Esophagus muscularis mucosa (tissue), 4 donors: Measurements from ENCODE around the gene CHRNA4. TPM values are rescaled to one million over a fixed set of nuclear protein-coding genes. Genes with fewer than 3 reads are reported as not detected.
"Not testable (repeated sequence)": the region's sequence is repeated elsewhere in the genome, so short reads cannot be mapped to it uniquely, and the experiment has no call there.

Source experiments
- DNase-seq: peaks from one replicate; pipeline ENCODE4 v3.0.0-alpha.2; 2017; ENCODE audit errors: extremely low spot score
- H3K27ac ChIP-seq, 4 donors: fragments of 200-600 bp; sonication (generic); replicated peaks in 1 of 4; 1 replicate in 3 of 4; 2 replicates in 1 of 4; pipeline ENCODE4 v1.5.1; 2016 to 2019; ENCODE audit warnings: mild to moderate bottlenecking in 1 of 4
- H3K27me3 ChIP-seq, 4 donors: fragments of 200-600 bp; sonication (generic); one replicate each; pipeline versions ENCODE4 v1.5.1 to v1.6.0; 2016 to 2019
- H3K36me3 ChIP-seq, 4 donors: fragments of 200-600 bp; sonication (generic); one replicate each; pipeline ENCODE4 v1.5.1; 2016 to 2019
- H3K4me1 ChIP-seq, 4 donors: fragments of 200-600 bp; sonication (generic); one replicate each; pipeline ENCODE4 v1.5.1; 2016 to 2019
- H3K4me3 ChIP-seq, 4 donors: fragments of 200-600 bp; sonication (generic); 1 replicate in 2 of 4; 2 replicates in 2 of 4; pipeline ENCODE4 v1.5.1; 2016 to 2019; ENCODE audit warnings: mild to moderate bottlenecking in 4 of 4, moderate library complexity in 1 of 4
- H3K9me3 ChIP-seq, 4 donors: fragments of 200-600 bp; sonication (generic); 1 replicate in 3 of 4; 2 replicates in 1 of 4; pipeline ENCODE4 v1.5.1; 2016 to 2019
- CTCF ChIP-seq, 3 experiments: fragments of 200-600 bp in 2 of 3; fragments of 450-650 bp in 1 of 3; sonication (generic) in 2 of 3; IDR thresholded peaks; one replicate each; pipeline ENCODE4 v1.5.1; 2017 to 2019; ENCODE audit warnings: antibody characterized with exemption in 3 of 3, mild to moderate bottlenecking in 2 of 3, moderate library complexity in 1 of 3
- EP300 ChIP-seq: sonication (generic); formaldehyde crosslinking; IDR thresholded peaks from one replicate; pipeline ENCODE4 v1.6.1; 2017; ENCODE audit warnings: antibody characterized with exemption
- POLR2A ChIP-seq: fragments of 450-650 bp; IDR thresholded peaks from one replicate; pipeline ENCODE4 v1.6.1; 2017; ENCODE audit warnings: antibody characterized with exemption, moderate library complexity, mild to moderate bottlenecking, low read depth
- POLR2AphosphoS5 ChIP-seq, 2 donors: sonication (generic); formaldehyde crosslinking; IDR thresholded peaks; one replicate each; pipeline ENCODE4 v1.6.1; 2017; ENCODE audit warnings: antibody characterized with exemption in 2 of 2
- WGBS: methylation state at CpG from one replicate; pipeline ENCODE4 v1.1.5; 2018; 5-methylcytosine and 5-hydroxymethylcytosine counted together
- intact Hi-C: fragments of 100-400 bp; cut with DNase I; formaldehyde crosslinking; loops from one replicate; pipeline ENCODE4 v1.15.1; 2023
- total RNA-seq, 4 donors: library from RNA; depleted of rRNA; stranded (reverse); fragments of >200 nt; gene quantifications; one replicate each; pipeline versions ENCODE4 v1.1.0 to v1.2.1, GENCODE V29; 2016

CHRNA4 gene
- total RNA-seq, 4 donors from 2014 or later: not detected

GRCh38 chr20:63337786-63338420 is 23.2 kb downstream of the CHRNA4 start:
- 70% methylated on average over 12 of the region's 12 CpGs for WGBS
- Histone ChIP-seq H3K4me3 (no peak overlapping the region), H3K4me1 (no peaks in the 10 kb centered on the region), H3K9me3 (no peaks in the 10 kb centered on the region), H3K36me3 (no peaks in the 10 kb centered on the region), H3K27me3 (peaks cover 0 to 72% (median 3%) of the 10 kb centered on the region in 4 donors), H3K27ac (no peak overlapping the region)
- no peak for DNase-seq
- intact Hi-C loops: no loop called here
- no peak for TF ChIP-seq POLR2AphosphoS5 (IDR thresholded peaks at IDR 0.05)
- TF ChIP-seq POLR2A: no peak
- no peak for TF ChIP-seq EP300
- TF ChIP-seq CTCF (IDR thresholded peaks at IDR 0.05): no peak

- Histone ChIP-seq H3K36me3 (no peaks in the 10 kb centered on the region), H3K4me1 (no peaks in the 10 kb centered on the region), H3K4me3 (no peak overlapping the region), H3K27ac (no peak overlapping the region), H3K27me3 (peaks cover 0 to 82% (median 3%) of the 10 kb centered on the region in 4 donors), H3K9me3 (peaks cover 0 to 7% (median 0%) of the 10 kb centered on the region in 4 donors)
- WGBS: 96% methylated on average over 29 of the region's 29 CpGs
- no peak for DNase-seq
- intact Hi-C loops: no loop called here
- TF ChIP-seq POLR2AphosphoS5 (IDR thresholded peaks at IDR 0.05) (no peak), CTCF (IDR thresholded peaks at IDR 0.05) (no peak), POLR2A (no peak), EP300 (no peak)
These were observed 24.9 kb downstream of the CHRNA4 start for GRCh38 chr20:63336232-63336752.

- Histone ChIP-seq H3K27ac (no peak overlapping the region), H3K36me3 (no peaks in the 10 kb centered on the region), H3K27me3 (peaks cover 0 to 85% (median 3%) of the 10 kb centered on the region in 4 donors), H3K9me3 (peaks cover 0 to 7% (median 0%) of the 10 kb centered on the region in 4 donors), H3K4me1 (no peaks in the 10 kb centered on the region), H3K4me3 (no peak overlapping the region)
- no peak for TF ChIP-seq EP300
- WGBS: 47% methylated on average over 8 of the region's 9 CpGs
- intact Hi-C loops: no loop called here
- no peak for DNase-seq
These were observed 25.4 kb downstream of the CHRNA4 start for GRCh38 chr20:63335711-63336110.

- H3K4me1 ChIP-seq, H3K4me3 ChIP-seq, H3K9me3 ChIP-seq, H3K36me3 ChIP-seq, H3K27ac ChIP-seq, DNase-seq, intact Hi-C loops: not testable (repeated sequence)
- WGBS: 92% methylated on average over 7 of the region's 9 CpGs
- H3K27me3 ChIP-seq: peaks cover 0 to 88% (median 3%) of the 10 kb centered on the region in 4 donors
These were observed 26.1 kb downstream of the CHRNA4 start for GRCh38 chr20:63335060-63335459.

GRCh38 chr20:63334356-63334755 is 26.8 kb downstream of the CHRNA4 start:
- Histone ChIP-seq H3K36me3 (no peaks in the 10 kb centered on the region), H3K27ac (no peak overlapping the region), H3K27me3 (peaks cover 0 to 95% (median 3%) of the 10 kb centered on the region in 4 donors), H3K4me3 (no peak overlapping the region), H3K4me1 (no peaks in the 10 kb centered on the region), H3K9me3 (peaks cover 0 to 7% (median 0%) of the 10 kb centered on the region in 4 donors)
- intact Hi-C loops: no loop called here
- TF ChIP-seq EP300 (no peak), CTCF (IDR thresholded peaks at IDR 0.05) (no peak), POLR2A (no peak), POLR2AphosphoS5 (IDR thresholded peaks at IDR 0.05) (no peak)
- 77% methylated on average over 8 of the region's 8 CpGs for WGBS
- no peak for DNase-seq
